Hindlimb muscle (tissue), 1 donor: ENCODE data around the gene FOXO3. TPM values are rescaled to one million over a fixed set of nuclear protein-coding genes. Genes with fewer than 3 reads are reported as not detected.
A peak's percentile ranks its signal among the peaks of the same experiment; 100 is the strongest.

ENCODE experiments used
- DNase-seq: peaks from one replicate; pipeline ENCODE4 v3.0.0-alpha.2; 2013
- polyA plus RNA-seq: library from polyadenylated mRNA; unstranded; fragments of 120-200 nt; gene quantifications from one replicate; pipeline ENCODE4 v1.2.1, GENCODE V29; 2013; ENCODE audit not compliant: insufficient read length

FOXO3 gene
- polyA plus RNA-seq, 1 donor: 35.1 TPM

- DNase-seq: no peak
Measured at GRCh38 chr6:108686896-108687295, 126.2 kb downstream of the FOXO3 start.

- DNase-seq: no peak
Measured at GRCh38 chr6:108687921-108688320, 127.2 kb downstream of the FOXO3 start.

DNA sequence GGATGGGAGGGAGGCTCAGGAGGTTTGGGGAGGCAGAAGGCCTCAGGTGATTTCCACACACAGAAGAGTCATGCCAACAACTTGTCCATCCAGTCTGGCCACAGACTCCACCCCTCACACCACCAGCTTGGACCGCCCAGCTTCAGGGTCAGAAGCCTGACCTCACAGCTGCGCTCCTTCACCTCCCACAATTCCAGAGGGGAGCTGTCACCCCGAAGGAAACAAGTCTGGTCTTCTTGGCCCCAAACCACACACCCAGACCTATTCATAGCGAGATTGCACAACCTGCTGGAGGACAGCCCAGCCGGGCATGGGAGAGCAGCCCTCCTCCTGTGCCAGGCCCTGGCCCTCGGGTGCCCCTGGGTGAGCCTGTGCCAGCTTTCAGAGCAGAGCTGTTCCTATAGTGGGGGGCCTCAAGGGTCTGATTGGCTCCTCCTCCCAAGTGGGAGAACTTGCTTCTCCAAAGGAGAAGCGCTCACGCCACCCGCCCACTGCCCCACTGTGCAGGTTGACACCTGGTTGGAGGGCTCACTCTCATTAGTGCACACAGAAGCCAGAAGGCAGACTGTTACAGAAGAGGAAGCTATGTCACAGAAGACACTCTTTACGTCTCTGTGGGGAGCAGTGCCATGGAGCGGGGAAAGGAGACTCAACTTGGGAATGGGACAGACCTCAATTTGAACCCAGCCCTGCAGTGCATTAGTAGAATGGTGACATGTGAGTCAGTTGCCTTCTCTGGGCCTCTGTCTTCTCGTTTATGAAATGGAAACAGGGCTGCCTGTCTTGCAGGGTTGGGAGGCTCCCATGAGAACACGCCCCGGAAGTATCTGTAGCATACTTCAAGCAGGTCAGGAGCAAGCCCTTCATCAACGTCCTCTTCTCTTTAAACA lies 128.8 kb downstream of the FOXO3 start:
- DNase-seq: no peak

DNA sequence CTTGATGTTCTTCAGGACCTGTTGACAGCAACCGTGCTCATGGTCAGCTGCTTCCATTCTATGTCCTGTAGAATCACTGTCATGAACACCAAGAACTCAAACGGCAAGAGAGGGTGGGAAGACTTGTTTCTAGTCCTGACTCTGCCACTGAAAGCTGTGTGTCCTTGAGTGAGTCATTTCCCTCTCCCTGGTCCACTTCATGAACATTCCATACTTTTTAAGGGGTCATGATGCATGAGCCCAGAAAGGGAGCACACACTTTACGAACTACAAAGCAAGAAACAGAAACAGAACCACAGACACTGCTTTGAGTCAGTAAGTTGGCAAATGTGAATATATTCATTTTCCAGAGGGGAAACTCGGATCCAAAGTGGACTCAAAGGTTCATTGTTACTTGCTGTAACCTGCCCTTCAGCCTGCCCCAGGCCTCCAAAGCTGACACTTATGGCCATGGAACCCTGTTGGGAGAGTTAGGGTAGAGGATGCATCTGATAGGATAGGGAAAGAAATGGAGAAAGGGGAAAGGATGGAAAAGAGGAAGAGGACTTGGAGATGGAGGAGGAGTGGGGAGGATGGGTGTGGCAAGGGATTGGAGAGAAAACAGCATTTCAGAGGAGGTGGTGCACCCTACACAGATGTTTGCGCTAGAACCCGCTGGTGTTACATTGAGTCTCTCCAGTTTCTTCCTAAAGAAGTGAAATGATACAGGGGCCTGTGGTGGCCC lies 129.8 kb downstream of the FOXO3 start:
- no peak for DNase-seq

DNA sequence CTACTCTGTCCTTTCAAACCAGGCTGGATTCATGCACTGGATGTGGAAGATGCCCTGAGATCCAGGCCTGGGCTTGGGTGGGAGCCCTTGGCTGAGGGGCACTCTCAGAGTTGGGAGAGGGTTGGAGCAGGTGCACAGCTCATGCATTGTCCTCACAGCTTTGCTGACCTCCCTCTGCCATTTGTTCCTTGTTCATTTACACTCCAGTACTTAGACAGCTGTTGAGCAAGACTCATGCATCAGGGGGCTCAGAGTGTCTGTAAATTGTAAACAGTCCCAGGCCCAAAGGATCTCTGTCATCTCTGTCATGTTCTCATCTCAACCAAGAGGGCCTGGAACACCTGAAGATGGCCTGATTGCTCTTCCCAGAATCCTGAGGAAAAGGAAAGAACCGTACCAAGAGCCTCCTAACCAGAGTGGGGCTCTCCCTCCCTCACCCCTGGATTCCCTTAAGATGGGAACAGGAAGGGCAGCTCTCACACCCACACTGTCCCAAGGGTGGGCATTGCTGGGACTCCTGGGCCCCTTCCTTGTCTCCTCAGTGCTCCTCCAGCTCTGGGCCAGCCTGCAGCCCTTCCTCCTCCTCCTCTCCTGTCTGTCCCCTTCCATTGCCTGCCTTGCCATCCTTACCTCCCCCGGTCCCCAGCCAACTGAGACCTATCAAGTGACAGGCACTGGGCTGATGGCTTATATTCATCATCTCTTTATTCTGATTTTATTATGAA lies 132.9 kb downstream of the FOXO3 start:
- no peak for DNase-seq

DNA sequence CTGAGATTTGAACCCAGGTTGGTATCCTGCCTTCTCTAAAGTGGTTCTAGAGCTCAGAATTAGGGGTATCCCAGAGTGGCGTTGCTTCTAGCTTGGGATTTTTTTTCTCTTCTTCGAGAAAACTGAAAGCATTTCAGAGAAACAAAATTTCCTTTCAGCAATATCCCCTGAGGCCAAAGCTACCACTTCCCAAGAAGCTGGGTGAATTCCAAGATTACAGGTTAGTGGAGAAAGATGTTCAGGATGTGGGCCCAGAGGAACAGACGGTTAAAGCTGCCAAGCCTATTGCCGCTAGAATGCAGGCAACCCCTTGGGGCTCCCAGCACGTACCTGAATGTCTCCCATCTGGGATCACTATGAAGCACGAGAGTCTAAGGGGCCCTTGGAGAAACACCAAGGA lies 134.1 kb downstream of the FOXO3 start:
- no peak for DNase-seq

DNA sequence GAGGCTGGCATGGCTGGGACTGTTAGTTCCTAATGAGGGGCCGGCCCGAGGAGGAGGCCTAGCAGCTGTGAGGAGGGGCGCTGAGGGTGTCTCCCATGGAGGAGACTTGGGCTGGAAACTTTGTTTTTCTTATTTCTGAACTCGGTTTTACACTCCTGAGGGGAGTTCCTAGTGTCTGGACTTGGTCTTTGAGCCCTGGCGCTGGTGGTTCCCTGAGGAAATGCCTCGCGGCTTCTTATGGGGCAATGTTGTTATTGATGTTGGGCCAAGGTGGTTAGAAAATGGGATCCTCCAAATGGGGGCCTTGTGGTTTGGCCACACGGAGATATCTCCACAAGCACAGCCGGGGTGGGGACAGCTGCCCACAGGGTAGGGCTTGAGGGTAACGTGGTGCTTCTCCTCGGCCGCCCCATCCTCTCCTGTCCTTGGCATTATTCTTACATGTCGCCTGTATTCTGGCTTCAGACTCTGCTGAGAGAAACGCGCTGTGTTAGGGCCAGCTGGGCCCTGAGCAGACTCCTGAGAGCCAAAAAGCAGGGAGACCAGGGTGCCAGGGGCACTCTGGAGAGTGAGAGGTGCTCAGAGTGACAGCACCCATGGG lies 136.9 kb downstream of the FOXO3 start:
- no peak for DNase-seq

DNA sequence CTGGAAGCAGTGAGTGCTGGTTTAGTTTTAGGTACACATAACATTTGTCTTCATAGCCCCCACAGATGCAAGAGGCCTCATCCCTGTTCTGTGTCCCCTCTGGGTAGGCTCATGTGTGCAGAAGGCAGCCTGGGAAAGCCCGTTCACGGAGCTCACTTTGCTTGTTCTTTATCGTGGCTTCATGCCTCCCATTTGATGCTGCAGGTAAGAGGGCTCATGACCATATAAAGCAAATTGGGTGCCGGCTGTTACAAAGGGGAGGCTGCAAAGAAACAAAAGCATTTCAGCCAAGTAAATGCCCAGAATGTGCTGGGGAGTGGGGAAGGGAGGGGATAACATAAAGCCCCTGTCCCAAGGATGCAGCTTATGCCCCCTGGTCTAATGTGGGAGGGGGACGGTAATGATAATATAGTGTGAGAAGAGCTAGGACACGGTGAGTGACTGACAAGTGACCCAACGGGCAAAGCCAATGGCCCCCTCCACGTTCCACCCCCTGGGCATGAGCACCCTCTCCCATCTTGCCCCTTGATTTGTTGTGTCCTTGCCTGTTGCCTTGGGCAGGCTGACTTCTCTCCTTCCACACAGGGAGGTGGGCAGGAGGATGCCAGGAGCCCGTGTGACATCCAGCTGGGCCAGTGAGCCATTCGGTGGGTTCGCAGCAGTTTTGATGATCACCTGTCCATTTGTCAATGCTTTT lies 138.0 kb downstream of the FOXO3 start:
- DNase-seq: no peak

GRCh38 chr6:108699290-108700041 lies 138.7 kb downstream of the FOXO3 start:
- peak; percentile 61 for DNase-seq

- no peak for DNase-seq
Measured at GRCh38 chr6:108702106-108702851, 141.6 kb downstream of the FOXO3 start.

- DNase-seq: no peak
Measured at GRCh38 chr6:108706649-108707048, 145.9 kb downstream of the FOXO3 start.

DNA sequence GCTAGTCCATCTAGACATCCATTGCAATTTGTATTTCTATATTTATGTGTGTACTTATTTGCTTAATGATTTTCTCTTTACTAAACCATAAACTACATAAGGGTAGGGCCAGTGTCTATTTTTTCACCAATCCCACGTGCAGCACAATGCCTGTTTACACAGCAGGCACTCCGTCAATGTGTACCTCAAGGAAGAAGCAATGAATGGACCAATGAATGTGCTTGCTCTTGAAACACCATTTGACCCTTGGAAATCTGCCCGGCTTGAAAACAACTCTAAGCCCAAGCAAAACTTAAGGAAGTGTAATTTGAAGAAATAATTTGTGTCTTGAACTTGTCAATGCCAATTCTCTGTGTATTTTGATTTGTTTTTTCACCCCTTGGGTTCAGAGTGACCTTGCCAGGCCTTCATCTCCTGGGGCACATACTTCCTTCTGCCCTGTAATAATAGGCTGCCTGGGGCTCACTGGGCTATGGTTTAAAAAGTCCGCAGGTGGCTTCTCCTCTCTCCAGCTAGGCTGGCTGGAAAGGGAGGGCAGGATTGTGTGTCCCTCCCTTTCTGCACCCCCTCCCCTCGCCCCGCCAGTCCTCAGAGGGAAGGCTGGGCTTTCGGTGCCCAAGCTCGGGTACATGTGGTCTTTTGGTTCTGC lies 146.7 kb downstream of the FOXO3 start:
- DNase-seq: no peak

GRCh38 chr6:108710030-108710429 lies 149.3 kb downstream of the FOXO3 start:
- DNase-seq: no peak

DNA sequence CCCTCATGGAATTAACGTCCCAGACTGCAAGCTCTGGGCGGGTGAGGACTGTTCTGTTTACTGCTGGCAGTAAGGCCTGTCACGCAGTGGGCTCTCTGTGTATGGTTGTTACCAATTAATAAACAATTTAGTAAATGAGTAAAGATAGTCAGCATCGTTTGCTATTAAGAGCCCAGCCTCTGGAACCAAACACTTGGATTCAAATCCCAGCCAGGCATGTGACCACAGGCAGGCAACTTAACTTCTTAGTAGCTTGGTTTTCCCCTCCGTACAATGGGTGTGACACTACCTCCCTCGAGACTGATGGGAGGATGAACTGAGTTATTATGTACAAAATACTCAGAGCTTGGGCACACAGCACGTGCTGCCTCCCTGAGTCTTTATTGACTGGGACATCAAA lies 149.8 kb downstream of the FOXO3 start:
- DNase-seq: no peak

- no peak for DNase-seq
Measured at GRCh38 chr6:108711071-108711470, 150.4 kb downstream of the FOXO3 start.

- no peak for DNase-seq
Measured at GRCh38 chr6:108711826-108712225, 151.1 kb downstream of the FOXO3 start.

- DNase-seq: no peak
Measured at GRCh38 chr6:108712946-108713345, 152.2 kb downstream of the FOXO3 start.

GRCh38 chr6:108714101-108714765 lies 153.5 kb downstream of the FOXO3 start:
- DNase-seq: peak; percentile 62

DNA sequence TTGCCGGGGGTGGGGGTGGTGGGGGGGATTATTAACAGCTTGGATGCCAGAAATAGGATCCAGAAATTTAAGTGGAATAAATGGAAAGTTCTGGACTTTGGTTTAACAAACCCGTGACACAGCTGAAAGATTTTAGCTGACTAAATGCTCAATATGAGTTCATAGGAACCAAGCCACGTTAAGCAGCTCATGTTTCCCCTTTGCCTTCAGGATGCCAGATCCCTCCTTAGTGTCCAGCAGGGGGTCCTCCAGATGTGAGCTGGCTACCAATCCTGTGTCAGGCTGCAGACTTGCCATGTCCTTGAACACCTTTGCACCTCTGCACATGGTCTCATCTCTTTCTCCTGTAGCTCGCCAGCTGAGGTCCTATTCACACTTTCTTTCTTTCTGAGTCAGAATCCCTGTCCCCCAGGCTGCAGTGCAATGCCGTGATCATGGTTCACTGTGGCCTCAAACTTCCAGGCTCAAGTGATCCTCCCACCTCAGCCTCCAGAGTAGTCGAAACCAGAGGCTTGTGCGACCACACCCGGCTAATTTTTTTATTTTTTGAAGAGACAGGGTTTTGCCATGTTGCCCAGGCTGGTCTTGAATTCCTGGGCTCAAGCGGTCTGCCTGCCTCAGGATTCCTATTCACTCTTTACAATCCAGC lies 154.2 kb downstream of the FOXO3 start:
- no peak for DNase-seq
